Measurements from ENCODE around the gene TTC4.

- TF ChIP-seq CTCF (IDR thresholded peaks at IDR 0.05) = no peak
- no peak for TF ChIP-seq USF2 (IDR thresholded peaks at IDR 0.05; ENCODE audit: borderline replicate concordance, low read depth, low read length)
- peak; percentile 86; the same call in 1 of the 2 replicates for TF ChIP-seq SIN3A (IDR thresholded peaks at IDR 0.05; ENCODE audit: borderline replicate concordance, low read depth, low read length)
- no peak for TF ChIP-seq EZH2phosphoT487 (IDR thresholded peaks at IDR 0.05; ENCODE audit: borderline replicate concordance, low read depth)
- TF ChIP-seq USF1 (IDR thresholded peaks at IDR 0.05; ENCODE audit: borderline replicate concordance, low read depth) = peak; percentile 69
- TF ChIP-seq RAD21 (IDR thresholded peaks at IDR 0.05; ENCODE audit: low read length) = no peak
- peak; percentile 94 for TF ChIP-seq POLR2AphosphoS5 (IDR thresholded peaks at IDR 0.05; ENCODE audit: low read depth, low read length)
Observed at GRCh38 chr1:54715493-54716298, at the start of gene TTC4.
